Trophoblast cell (in vitro differentiated cells and primary cell): ENCODE data around the gene CCT7.

Experiments
- DNase-seq, 2 donors: peaks; one replicate each; pipeline ENCODE4 v3.0.0-alpha.2; 2016
- H2AFZ ChIP-seq: 2 replicates; pipeline ENCODE4 v1.6.1; 2013; ENCODE audit warnings: low read length, moderate library complexity, mild to moderate bottlenecking; ENCODE audit not compliant: insufficient read depth, poor library complexity
- H2AK5ac ChIP-seq: 2 replicates; pipeline ENCODE4 v1.6.1; 2013; ENCODE audit warnings: mild to moderate bottlenecking, low read length
- H2BK120ac ChIP-seq: 2 replicates; pipeline ENCODE4 v1.6.1; 2013; ENCODE audit warnings: low read length, mild to moderate bottlenecking, moderate library complexity; ENCODE audit not compliant: insufficient read depth, poor library complexity
- H2BK12ac ChIP-seq: 2 replicates; pipeline ENCODE4 v1.6.1; 2013; ENCODE audit warnings: mild to moderate bottlenecking, low read length, moderate library complexity
- H2BK5ac ChIP-seq: 2 replicates; pipeline ENCODE4 v1.6.1; 2013; ENCODE audit warnings: low read length, low read depth, moderate library complexity, mild to moderate bottlenecking; ENCODE audit not compliant: poor library complexity
- H3K14ac ChIP-seq: 2 replicates; pipeline ENCODE4 v1.6.1; 2013; ENCODE audit warnings: mild to moderate bottlenecking, low read length
- H3K18ac ChIP-seq: 2 replicates; pipeline ENCODE4 v1.6.1; 2013; ENCODE audit warnings: mild to moderate bottlenecking, low read length
- H3K23ac ChIP-seq: 2 replicates; pipeline ENCODE4 v1.6.1; 2013; ENCODE audit warnings: low read length
- H3K27ac ChIP-seq: 2 replicates; pipeline ENCODE4 v1.5.1; 2013; ENCODE audit warnings: low read depth, mild to moderate bottlenecking, inconsistent platforms, low read length, moderate library complexity
- H3K27me3 ChIP-seq: 2 replicates; pipeline ENCODE4 v1.6.1; 2013; ENCODE audit warnings: inconsistent platforms, mild to moderate bottlenecking, low read length, moderate library complexity; ENCODE audit not compliant: insufficient read depth
- H3K36me3 ChIP-seq, 2 experiments: 1 replicate in 1 of 2; 2 replicates in 1 of 2; pipeline ENCODE4 v1.6.1; 2013; ENCODE audit warnings: low read length in 2 of 2, mild to moderate bottlenecking in 2 of 2, moderate library complexity in 1 of 2; ENCODE audit not compliant: insufficient read depth in 2 of 2, control insufficient read depth in 1 of 2
- H3K4ac ChIP-seq: 2 replicates; pipeline ENCODE4 v1.6.1; 2013; ENCODE audit warnings: low read depth, mild to moderate bottlenecking, low read length, moderate library complexity
- H3K4me1 ChIP-seq, 2 experiments: 1 replicate in 1 of 2; 2 replicates in 1 of 2; pipeline ENCODE4 v1.6.1; 2013; ENCODE audit warnings: low read length in 2 of 2, mild to moderate bottlenecking in 2 of 2, moderate library complexity in 1 of 2; ENCODE audit not compliant: insufficient read depth in 2 of 2, control insufficient read depth in 1 of 2
- H3K4me2 ChIP-seq: 2 replicates; pipeline ENCODE4 v1.6.1; 2013; ENCODE audit warnings: inconsistent platforms, mild to moderate bottlenecking, low read length, moderate library complexity
- H3K4me3 ChIP-seq: 2 replicates; pipeline ENCODE4 v1.5.1; 2013; ENCODE audit warnings: mild to moderate bottlenecking, low read depth, low read length, inconsistent platforms
- H3K79me1 ChIP-seq: one replicate; pipeline ENCODE4 v1.6.1; 2013; ENCODE audit warnings: low read length
- H3K79me2 ChIP-seq: 2 replicates; pipeline ENCODE4 v1.6.1; 2013; ENCODE audit warnings: low read length, mild to moderate bottlenecking; ENCODE audit not compliant: control insufficient read depth, insufficient read depth, poor library complexity
- H3K9ac ChIP-seq: 2 replicates; pipeline ENCODE4 v1.6.1; 2013; ENCODE audit warnings: mild to moderate bottlenecking, low read length
- H3K9me3 ChIP-seq: 2 replicates; pipeline ENCODE4 v1.6.1; 2013; ENCODE audit warnings: low read depth, mild to moderate bottlenecking, control low read depth, inconsistent platforms, low read length; ENCODE audit not compliant: insufficient read depth
- H4K12ac ChIP-seq: 2 replicates; pipeline ENCODE4 v1.6.1; 2013; ENCODE audit warnings: low read depth, mild to moderate bottlenecking, low read length, moderate library complexity
- H4K8ac ChIP-seq: 2 replicates; pipeline ENCODE4 v1.6.1; 2013; ENCODE audit warnings: low read depth, mild to moderate bottlenecking, low read length, moderate library complexity
- H4K91ac ChIP-seq: one replicate; pipeline ENCODE4 v1.6.1; 2013; ENCODE audit warnings: low read depth, mild to moderate bottlenecking, low read length, moderate library complexity
- WGBS: extraction: QIAGEN DNeasy Blood & Tissue Kit; methylation state at CpG from one replicate; pipeline ENCODE4 v1.1.7; 2013; ENCODE audit warnings: missing lambda C conversion rate; ENCODE audit not compliant: insufficient read length, insufficient coverage; ENCODE audit errors: extremely low coverage; 5-methylcytosine and 5-hydroxymethylcytosine counted together

CCT7 gene

DNA sequence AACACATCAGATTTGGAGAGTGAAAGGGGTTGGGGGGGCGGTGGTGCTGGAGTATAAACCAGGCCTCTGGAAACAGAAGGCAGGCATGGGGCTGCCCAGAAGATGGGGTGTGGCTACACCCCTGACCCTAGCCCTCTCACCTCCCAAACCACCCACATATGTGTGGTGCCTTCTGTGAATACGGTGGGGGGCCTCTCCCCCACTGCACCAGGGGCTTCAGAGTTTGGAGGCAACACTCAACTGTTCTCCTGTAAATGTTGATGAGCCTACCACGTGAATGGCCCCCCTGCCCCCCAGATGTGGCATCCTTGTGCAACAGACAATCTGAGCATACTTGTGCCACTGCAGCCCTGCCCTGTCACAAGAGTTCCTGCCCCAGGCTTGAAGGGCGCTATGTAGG lies 30.7 kb downstream of the CCT7 start:
- no peaks in the 10 kb centered on the region for H3K36me3 ChIP-seq
- H2AFZ ChIP-seq = no peak overlapping the region
- WGBS = no CpG with 5 or more reads among the region's 4 CpGs
- no peak overlapping the region for H4K8ac ChIP-seq
- H3K4me3 ChIP-seq = no peak overlapping the region
- H3K9ac ChIP-seq = no peak overlapping the region
- DNase-seq = no peak
- H3K27me3 ChIP-seq = peaks cover 19% of the 10 kb centered on the region
- H3K9me3 ChIP-seq = peaks cover 4% of the 10 kb centered on the region
- no peak overlapping the region for H3K14ac ChIP-seq
- no peak overlapping the region for H4K91ac ChIP-seq
- no peak overlapping the region for H3K18ac ChIP-seq
- H3K4me1 ChIP-seq = peaks cover 8 to 22% of the 10 kb centered on the region in 2 experiments
- H3K27ac ChIP-seq = no peak overlapping the region
- no peak overlapping the region for H3K23ac ChIP-seq
- H2BK12ac ChIP-seq = no peak overlapping the region
- no peak overlapping the region for H2AK5ac ChIP-seq
- no peaks in the 10 kb centered on the region for H3K79me1 ChIP-seq
- no peak overlapping the region for H2BK5ac ChIP-seq
- no peaks in the 10 kb centered on the region for H3K79me2 ChIP-seq
- H4K12ac ChIP-seq = no peak overlapping the region
- no peak overlapping the region for H2BK120ac ChIP-seq
- no peak overlapping the region for H3K4ac ChIP-seq
- no peak overlapping the region for H3K4me2 ChIP-seq

- Histone ChIP-seq H3K27me3 (peaks cover 25% of the 10 kb centered on the region), H2BK120ac (no peak overlapping the region), H3K4ac (no peak overlapping the region), H3K79me2 (no peaks in the 10 kb centered on the region), H2BK12ac (no peak overlapping the region), H4K91ac (no peak overlapping the region), H3K14ac (no peak overlapping the region), H2AK5ac (no peak overlapping the region), H2BK5ac (no peak overlapping the region), H2AFZ (no peak overlapping the region), H3K9ac (no peak overlapping the region), H3K36me3 (no peaks in the 10 kb centered on the region), H3K4me1 (peaks cover 8 to 22% of the 10 kb centered on the region in 2 experiments), H4K12ac (no peak overlapping the region), H3K79me1 (no peaks in the 10 kb centered on the region), H3K27ac (no peak overlapping the region), H3K18ac (no peak overlapping the region), H4K8ac (no peak overlapping the region), H3K9me3 (peaks cover 4% of the 10 kb centered on the region), H3K4me3 (no peak overlapping the region), H3K4me2 (no peak overlapping the region), H3K23ac (no peak overlapping the region)
- DNase-seq = no peak
- WGBS = no CpG with 5 or more reads among the region's 28 CpGs
Measured at GRCh38 chr2:73265298-73266060, 31.4 kb downstream of the CCT7 start.

DNA sequence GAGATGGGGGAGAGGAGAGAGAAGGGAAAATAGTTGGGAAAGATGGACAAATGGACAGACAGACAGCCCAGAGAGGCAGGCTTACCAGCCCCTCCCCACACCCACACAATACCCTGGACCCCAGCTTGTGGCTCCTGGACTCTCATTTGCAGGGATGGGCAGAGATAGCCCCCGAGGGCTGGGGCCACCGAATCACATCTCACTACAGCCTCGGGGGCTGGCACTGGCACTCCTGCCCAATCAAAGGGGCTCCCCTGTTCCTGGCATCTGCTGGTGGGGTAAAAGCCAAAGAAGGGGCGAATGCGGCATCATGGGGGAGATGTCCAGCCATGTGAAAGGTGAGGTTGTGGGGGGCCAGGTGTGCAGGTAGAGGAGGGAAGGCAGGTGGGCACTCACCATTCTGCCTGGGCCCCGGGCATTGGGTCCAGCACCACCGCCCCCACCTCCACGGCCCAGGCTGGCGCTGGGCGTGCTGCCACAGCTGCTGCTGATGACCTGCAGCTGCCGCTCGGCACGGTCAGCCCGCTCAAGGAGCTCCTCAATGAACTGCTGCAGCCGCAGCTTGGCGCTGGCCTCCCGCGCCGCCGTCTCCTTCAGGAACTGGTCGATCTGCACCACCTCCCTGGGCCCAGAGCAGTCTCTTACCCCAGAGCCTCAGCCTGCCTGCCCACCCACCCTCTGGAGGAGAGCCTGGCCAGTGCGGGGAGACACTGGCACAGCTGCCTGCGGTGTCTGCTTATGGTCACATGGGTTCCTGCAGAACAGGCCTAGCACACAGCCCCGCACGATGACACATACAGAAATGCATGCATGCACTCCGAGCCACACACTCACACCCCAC lies 32.2 kb downstream of the CCT7 start:
- Histone ChIP-seq H3K27ac (no peak overlapping the region), H3K36me3 (no peaks in the 10 kb centered on the region), H3K23ac (no peak overlapping the region), H4K12ac (no peak overlapping the region), H4K91ac (no peak overlapping the region), H2AFZ (no peak overlapping the region), H2BK120ac (no peak overlapping the region), H2AK5ac (no peak overlapping the region), H3K9me3 (peaks cover 7% of the 10 kb centered on the region), H3K14ac (no peak overlapping the region), H3K4me3 (no peak overlapping the region), H3K4me1 (peaks cover 8 to 22% of the 10 kb centered on the region in 2 experiments), H3K27me3 (peaks cover 25% of the 10 kb centered on the region), H4K8ac (no peak overlapping the region), H2BK5ac (no peak overlapping the region), H3K79me1 (no peaks in the 10 kb centered on the region), H3K79me2 (no peaks in the 10 kb centered on the region), H2BK12ac (no peak overlapping the region), H3K4me2 (no peak overlapping the region), H3K18ac (no peak overlapping the region), H3K9ac (no peak overlapping the region), H3K4ac (no peak overlapping the region)
- no CpG with 5 or more reads among the region's 26 CpGs for WGBS
- peak; percentile 42 to 59 for DNase-seq

GRCh38 chr2:73267008-73267407 lies 32.9 kb downstream of the CCT7 start:
- no peak overlapping the region for H3K27ac ChIP-seq
- no peak overlapping the region for H4K91ac ChIP-seq
- no peak overlapping the region for H2BK5ac ChIP-seq
- H3K9me3 ChIP-seq = peaks cover 7% of the 10 kb centered on the region
- DNase-seq = no peak
- H3K4me2 ChIP-seq = no peak overlapping the region
- H2AFZ ChIP-seq = no peak overlapping the region
- no peak overlapping the region for H3K4ac ChIP-seq
- no peak overlapping the region for H3K14ac ChIP-seq
- no peak overlapping the region for H2BK120ac ChIP-seq
- WGBS = no CpG with 5 or more reads among the region's 4 CpGs
- no peak overlapping the region for H3K4me3 ChIP-seq
- H3K79me1 ChIP-seq = no peaks in the 10 kb centered on the region
- no peak overlapping the region for H2AK5ac ChIP-seq
- no peaks in the 10 kb centered on the region for H3K79me2 ChIP-seq
- no peak overlapping the region for H3K9ac ChIP-seq
- no peak overlapping the region for H4K12ac ChIP-seq
- no peaks in the 10 kb centered on the region for H3K36me3 ChIP-seq
- peaks cover 8 to 22% of the 10 kb centered on the region in 2 experiments for H3K4me1 ChIP-seq
- H2BK12ac ChIP-seq = no peak overlapping the region
- H4K8ac ChIP-seq = no peak overlapping the region
- no peak overlapping the region for H3K18ac ChIP-seq
- H3K27me3 ChIP-seq = peaks cover 25% of the 10 kb centered on the region
- no peak overlapping the region for H3K23ac ChIP-seq
